OCI-LY3 (cell line): ENCODE measurements around the gene COA8.

Experiments used
- CTCF ChIP-seq: fragments of 200-600, 300-600 bp; sonication (generic); IDR thresholded peaks from 2 replicates; pipeline ENCODE4 v1.5.1; 2014; ENCODE audit warnings: antibody characterized with exemption, low read length, low read depth
- EZH2phosphoT487 ChIP-seq: fragments of 200-600 bp; shearing (Covaris generic); IDR thresholded peaks from 2 replicates; pipeline ENCODE4 v1.6.1; 2018; ENCODE audit warnings: antibody characterized with exemption, mixed run types, low read depth

- TF ChIP-seq CTCF (no peak), EZH2phosphoT487 (no peak)
These were observed 42.9 kb upstream of the COA8 start for GRCh38 chr14:103519837-103520212.
